ENCODE measurements around the gene HBZ. TPM values are rescaled to one million over a fixed set of nuclear protein-coding genes. Genes with fewer than 3 reads are reported as not detected.

Gene HBZ
- total and polyA plus RNA-seq, 7 donors: 0.10 TPM; not detected in 6

DNA sequence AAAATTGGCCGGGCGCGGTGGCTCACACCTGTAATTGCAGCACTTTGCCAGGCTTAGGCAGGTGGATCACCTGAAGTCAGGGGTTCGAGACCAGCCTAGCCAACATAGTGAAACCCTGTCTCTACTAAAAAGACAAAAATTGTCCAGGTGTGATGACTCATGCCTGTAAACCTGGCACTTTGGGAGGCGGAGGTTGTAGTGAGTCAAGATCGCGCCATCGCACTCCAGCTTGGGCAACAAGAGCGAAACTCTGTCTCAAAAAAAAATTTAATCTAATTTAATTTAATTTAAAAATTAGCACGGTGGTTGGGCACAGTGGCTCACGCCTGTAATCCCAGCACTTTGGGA is 26.2 kb downstream of the HBZ start:
- H3K27ac ChIP-seq: no peak overlapping the region
- no peaks in the 10 kb centered on the region for H3K36me3 ChIP-seq
- intact Hi-C loops (cut with DNase I): no loop called here
- H3K4me3 ChIP-seq: no peak overlapping the region
- no peak for DNase-seq
- peaks cover 0 to 22% (median 19%) of the 10 kb centered on the region in 4 donors for H3K4me1 ChIP-seq
- peaks cover 44 to 66% (median 54%) of the 10 kb centered on the region in 3 donors for H3K27me3 ChIP-seq
- 64 to 86% methylated on average over 11 of the region's 11 CpGs for WGBS, 2 donors
- TF ChIP-seq, protein P1, sequence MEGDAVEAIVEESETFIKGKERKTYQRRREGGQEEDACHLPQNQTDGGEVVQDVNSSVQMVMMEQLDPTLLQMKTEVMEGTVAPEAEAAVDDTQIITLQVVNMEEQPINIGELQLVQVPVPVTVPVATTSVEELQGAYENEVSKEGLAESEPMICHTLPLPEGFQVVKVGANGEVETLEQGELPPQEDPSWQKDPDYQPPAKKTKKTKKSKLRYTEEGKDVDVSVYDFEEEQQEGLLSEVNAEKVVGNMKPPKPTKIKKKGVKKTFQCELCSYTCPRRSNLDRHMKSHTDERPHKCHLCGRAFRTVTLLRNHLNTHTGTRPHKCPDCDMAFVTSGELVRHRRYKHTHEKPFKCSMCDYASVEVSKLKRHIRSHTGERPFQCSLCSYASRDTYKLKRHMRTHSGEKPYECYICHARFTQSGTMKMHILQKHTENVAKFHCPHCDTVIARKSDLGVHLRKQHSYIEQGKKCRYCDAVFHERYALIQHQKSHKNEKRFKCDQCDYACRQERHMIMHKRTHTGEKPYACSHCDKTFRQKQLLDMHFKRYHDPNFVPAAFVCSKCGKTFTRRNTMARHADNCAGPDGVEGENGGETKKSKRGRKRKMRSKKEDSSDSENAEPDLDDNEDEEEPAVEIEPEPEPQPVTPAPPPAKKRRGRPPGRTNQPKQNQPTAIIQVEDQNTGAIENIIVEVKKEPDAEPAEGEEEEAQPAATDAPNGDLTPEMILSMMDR (IDR thresholded peaks at IDR 0.05): no peak
- no peak for TF ChIP-seq POLR2AphosphoS5 (IDR thresholded peaks at IDR 0.05)
- no peak for TF ChIP-seq POLR2A (IDR thresholded peaks at IDR 0.05)
- no peak for TF ChIP-seq EP300 (IDR thresholded peaks at IDR 0.05)
- no peaks in the 10 kb centered on the region for H3K9me3 ChIP-seq

DNA sequence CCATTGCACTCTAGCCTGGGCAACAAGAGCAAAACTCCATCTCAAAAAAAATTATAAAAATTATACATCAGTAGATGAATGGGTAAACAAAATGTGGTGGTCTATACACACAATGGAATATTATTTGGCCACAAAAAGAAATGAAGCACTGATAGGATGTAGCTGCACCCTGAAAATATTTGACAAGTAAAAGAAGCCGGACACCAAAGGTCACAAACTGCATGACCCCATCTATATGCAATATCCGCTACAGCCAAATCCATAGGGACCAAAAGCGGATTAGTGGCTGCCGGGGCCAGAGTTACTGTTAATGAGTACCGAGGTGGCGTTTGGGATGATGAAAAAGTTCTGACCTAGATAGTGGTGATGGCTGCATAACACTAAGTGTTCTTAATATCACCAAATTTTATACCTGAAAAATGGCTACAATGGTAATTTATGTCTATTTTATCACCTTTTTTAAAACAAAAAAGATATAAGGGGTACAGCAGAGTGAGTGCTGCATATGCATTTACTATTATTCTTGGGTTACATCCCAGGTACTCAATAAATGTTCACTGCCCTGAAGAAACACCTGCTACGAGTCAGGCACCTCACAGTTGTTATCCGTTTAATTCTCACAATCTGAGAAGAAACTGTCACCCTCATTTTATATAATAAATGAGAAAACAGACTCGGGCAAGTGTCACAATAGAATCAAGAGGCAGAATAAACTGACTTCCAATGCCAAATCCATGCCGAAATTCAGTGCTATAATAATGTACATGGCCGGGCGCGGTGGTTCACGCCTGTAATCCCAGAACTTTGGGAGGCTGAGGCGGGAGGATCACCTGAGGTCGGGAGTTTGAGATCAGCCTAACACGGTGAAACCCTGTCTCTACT is 27.0 kb downstream of the HBZ start:
- H3K4me1 ChIP-seq: peaks cover 0 to 22% (median 19%) of the 10 kb centered on the region in 4 donors
- intact Hi-C loops (cut with DNase I): no loop called here
- H3K9me3 ChIP-seq: no peaks in the 10 kb centered on the region
- TF ChIP-seq POLR2A (IDR thresholded peaks at IDR 0.05) (no peak), POLR2AphosphoS5 (IDR thresholded peaks at IDR 0.05) (no peak), EP300 (IDR thresholded peaks at IDR 0.05) (no peak)
- TF ChIP-seq, protein P1 (IDR thresholded peaks at IDR 0.05): no peak
- no peak overlapping the region for H3K27ac ChIP-seq
- WGBS, 2 donors: 57 to 75% methylated on average over 17 of the region's 17 CpGs
- peaks cover 44 to 61% (median 52%) of the 10 kb centered on the region in 3 donors for H3K27me3 ChIP-seq
- DNase-seq: no peak
- H3K4me3 ChIP-seq: no peak overlapping the region
- H3K36me3 ChIP-seq: no peaks in the 10 kb centered on the region

GRCh38 chr16:180101-180675 is 27.7 kb downstream of the HBZ start, which contains the start of gene HBQ1:
Gene HBQ1, plus strand, starts transcription at chr16:180459. Its CDS starts 28 bp downstream, at chr16:180487.
- no peak for DNase-seq
- intact Hi-C loops (cut with DNase I): no loop called here
- H3K27ac ChIP-seq: no peak within 1 kb of the TSS
- H3K27me3 ChIP-seq: peaks cover 38 to 54% (median 47%) of the 10 kb centered on the region in 3 donors
- peak within 1 kb of the TSS in 3 of 4 donors; percentile 16 to 36 (median 30) for H3K4me3 ChIP-seq
- no peaks in the 10 kb centered on the region for H3K9me3 ChIP-seq
- peaks cover 0 to 22% (median 19%) of the 10 kb centered on the region in 4 donors for H3K4me1 ChIP-seq
- 8 to 9% methylated on average over 59 of the region's 59 CpGs for WGBS, 2 donors
- H3K36me3 ChIP-seq: no peaks in the 10 kb centered on the region
- TF ChIP-seq, protein P1 (IDR thresholded peaks at IDR 0.05): peak in 1 of 4 experiments; percentile 28
- TF ChIP-seq POLR2AphosphoS5 (IDR thresholded peaks at IDR 0.05) (no peak), POLR2A (IDR thresholded peaks at IDR 0.05) (no peak), EP300 (IDR thresholded peaks at IDR 0.05) (no peak)

DNA sequence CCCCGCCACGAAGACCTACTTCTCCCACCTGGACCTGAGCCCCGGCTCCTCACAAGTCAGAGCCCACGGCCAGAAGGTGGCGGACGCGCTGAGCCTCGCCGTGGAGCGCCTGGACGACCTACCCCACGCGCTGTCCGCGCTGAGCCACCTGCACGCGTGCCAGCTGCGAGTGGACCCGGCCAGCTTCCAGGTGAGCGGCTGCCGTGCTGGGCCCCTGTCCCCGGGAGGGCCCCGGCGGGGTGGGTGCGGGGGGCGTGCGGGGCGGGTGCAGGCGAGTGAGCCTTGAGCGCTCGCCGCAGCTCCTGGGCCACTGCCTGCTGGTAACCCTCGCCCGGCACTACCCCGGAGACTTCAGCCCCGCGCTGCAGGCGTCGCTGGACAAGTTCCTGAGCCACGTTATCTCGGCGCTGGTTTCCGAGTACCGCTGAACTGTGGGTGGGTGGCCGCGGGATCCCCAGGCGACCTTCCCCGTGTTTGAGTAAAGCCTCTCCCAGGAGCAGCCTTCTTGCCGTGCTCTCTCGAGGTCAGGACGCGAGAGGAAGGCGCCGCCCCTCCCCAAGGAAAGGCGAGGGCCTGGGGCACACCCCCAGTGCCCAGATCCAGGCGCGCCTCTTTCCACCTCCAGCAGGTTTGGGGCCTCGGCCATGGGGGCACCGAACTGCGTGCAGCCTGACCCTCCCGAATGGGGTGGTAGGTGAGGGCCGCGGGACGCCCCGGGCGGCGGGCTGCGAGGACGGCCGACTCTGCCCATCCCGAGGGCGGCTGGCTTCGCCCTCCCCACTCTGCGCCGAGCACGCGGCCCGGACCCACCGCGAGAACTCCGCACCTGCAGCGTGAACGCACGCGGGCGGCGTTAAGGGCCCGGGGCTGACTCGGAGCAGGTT is 28.5 kb downstream of the HBZ start:
- Histone ChIP-seq H3K4me3 (peak overlapping the region in 3 of 4 donors; percentile 16 to 36 (median 30)), H3K27me3 (peaks cover 34 to 47% (median 42%) of the 10 kb centered on the region in 3 donors), H3K27ac (no peak overlapping the region), H3K4me1 (peaks cover 0 to 21% (median 19%) of the 10 kb centered on the region in 4 donors), H3K9me3 (no peaks in the 10 kb centered on the region), H3K36me3 (no peaks in the 10 kb centered on the region)
- no peak for DNase-seq
- TF ChIP-seq, protein P1 (IDR thresholded peaks at IDR 0.05): no peak
- no peak for TF ChIP-seq POLR2A (IDR thresholded peaks at IDR 0.05)
- TF ChIP-seq EP300 (IDR thresholded peaks at IDR 0.05): no peak
- TF ChIP-seq POLR2AphosphoS5 (IDR thresholded peaks at IDR 0.05): peak in 2 of 4 donors; percentile 5 to 12
- 1 to 2% methylated on average over 89 of the region's 89 CpGs for WGBS, 2 donors
- intact Hi-C loops (cut with DNase I): loop anchor here (1.0 kb wide), 1 partner anchor 74 kb away; no protein-coding TSS in a partner anchor

All from sigmoid colon (tissue), 7 donors.